Upper lobe of left lung (tissue), 6 donors: Measurements from ENCODE around the gene GABRB2. TPM values are rescaled to one million over a fixed set of nuclear protein-coding genes. Genes with fewer than 3 reads are reported as not detected.

Experiments used
- ATAC-seq, 2 donors: fragments of 200-7000 bp; cut with Tn5 transposase; one replicate each; pipeline ENCODE4 v1.9.1; 2022; ENCODE audit warnings: mild to moderate bottlenecking in 2 of 2, moderate library complexity in 2 of 2; ENCODE audit not compliant: low FRiP score in 2 of 2
- DNase-seq, 2 donors: peaks; one replicate each; pipeline ENCODE4 v3.0.0-alpha.2; 2019 to 2020
- H3K27ac ChIP-seq, 4 donors: fragments of 200-600 bp; sonication (generic); one replicate each; pipeline ENCODE4 v1.5.1; 2016 to 2019
- H3K27me3 ChIP-seq, 4 donors: fragments of 200-600 bp; sonication (generic); one replicate each; pipeline ENCODE4 v1.5.1; 2017 to 2019
- H3K36me3 ChIP-seq, 4 donors: fragments of 200-600 bp; sonication (generic); one replicate each; pipeline ENCODE4 v1.5.1; 2016 to 2019
- H3K4me1 ChIP-seq, 4 donors: fragments of 200-600 bp; sonication (generic); one replicate each; pipeline ENCODE4 v1.5.1; 2018 to 2019
- H3K4me3 ChIP-seq, 4 donors: fragments of 200-600 bp; sonication (generic); one replicate each; pipeline ENCODE4 v1.5.1; 2017 to 2019; ENCODE audit warnings: mild to moderate bottlenecking in 2 of 4, moderate library complexity in 1 of 4
- H3K9me3 ChIP-seq, 4 donors: fragments of 200-600 bp; sonication (generic); one replicate each; pipeline ENCODE4 v1.5.1; 2018 to 2019
- CTCF ChIP-seq, 6 experiments: fragments of 450-650 bp in 4 of 6; fragments of 200-600 bp in 2 of 6; sonication (generic) in 2 of 6; IDR thresholded peaks; one replicate each; pipeline ENCODE4 v1.5.1; 2016 to 2019; ENCODE audit warnings: antibody characterized with exemption in 6 of 6
- EP300 ChIP-seq, 4 donors: sonication (generic); formaldehyde crosslinking; IDR thresholded peaks; one replicate each; pipeline ENCODE4 v1.5.1; 2017; ENCODE audit warnings: antibody characterized with exemption in 4 of 4, control low read depth in 2 of 4
- POLR2A ChIP-seq, 4 donors: fragments of 450-650 bp; IDR thresholded peaks; one replicate each; pipeline ENCODE4 v1.5.1; 2016 to 2017; ENCODE audit warnings: antibody characterized with exemption in 4 of 4, mild to moderate bottlenecking in 2 of 4
- POLR2AphosphoS5 ChIP-seq, 2 donors: sonication (generic); formaldehyde crosslinking; IDR thresholded peaks; one replicate each; pipeline ENCODE4 v1.5.1; 2017; ENCODE audit warnings: antibody characterized with exemption in 2 of 2
- WGBS, 2 donors: methylation state at CpG; one replicate each; pipeline ENCODE4 v1.1.5; 2017 to 2018; 5-methylcytosine and 5-hydroxymethylcytosine counted together
- total RNA-seq, 6 donors: library from RNA; depleted of rRNA in 4 of 6; stranded (reverse); fragments of >200 nt in 4 of 6; gene quantifications; one replicate each; pipeline versions ENCODE4 v1.1.0 to v1.2.1, GENCODE V29; 2016 to 2021
- donor health status: DM: no; HTN: no; CAD: no; lungs with moderate emphysema.
- donor health status: DM: no; HTN: yes; CAD: no; lungs with severe emphysema.

GABRB2 gene
- total RNA-seq, 6 donors from 2014 or later = 0.39 to 1.5 (median 0.63) TPM; not detected in 1

GRCh38 chr5:161544350-161544765 is 2.2 kb downstream of the GABRB2 start:
- H3K27me3 ChIP-seq = peaks cover 0 to 21% (median 8%) of the 10 kb centered on the region in 4 donors
- no peaks in the 10 kb centered on the region for H3K36me3 ChIP-seq
- peak in 1 of 2 donors; percentile 32 for DNase-seq
- peak in 1 of 2 donors; percentile 65 for ATAC-seq
- no peak overlapping the region for H3K4me3 ChIP-seq
- WGBS, 2 donors = 3 to 12% methylated on average over 5 to 7 of the region's 7 CpGs
- peaks cover 7 to 29% (median 19%) of the 10 kb centered on the region in 4 donors for H3K4me1 ChIP-seq
- no peaks in the 10 kb centered on the region for H3K9me3 ChIP-seq
- H3K27ac ChIP-seq = no peak overlapping the region
- TF ChIP-seq POLR2A (IDR thresholded peaks at IDR 0.05) (no peak), CTCF (IDR thresholded peaks at IDR 0.05) (peak in 5 of 6 experiments; percentile 50 to 57 (median 53)), EP300 (IDR thresholded peaks at IDR 0.05) (no peak)

GRCh38 chr5:161539016-161539415 is 7.5 kb downstream of the GABRB2 start:
- H3K9me3 ChIP-seq = no peaks in the 10 kb centered on the region
- DNase-seq (no peak), ATAC-seq (no peak)
- 45 to 46% methylated on average over 1 of the region's 1 CpG for WGBS, 2 donors
- H3K4me3 ChIP-seq = no peak overlapping the region
- H3K27ac ChIP-seq = no peak overlapping the region
- TF ChIP-seq EP300 (IDR thresholded peaks at IDR 0.05) (no peak), POLR2AphosphoS5 (IDR thresholded peaks at IDR 0.05) (no peak), CTCF (IDR thresholded peaks at IDR 0.05) (no peak), POLR2A (IDR thresholded peaks at IDR 0.05) (no peak)
- no peaks in the 10 kb centered on the region for H3K27me3 ChIP-seq
- no peaks in the 10 kb centered on the region for H3K4me1 ChIP-seq
- H3K36me3 ChIP-seq = no peaks in the 10 kb centered on the region

- H3K4me3 ChIP-seq = no peak overlapping the region
- H3K4me1 ChIP-seq = no peaks in the 10 kb centered on the region
- H3K27me3 ChIP-seq = no peaks in the 10 kb centered on the region
- H3K27ac ChIP-seq = no peak overlapping the region
- no peak for DNase-seq
- WGBS, 2 donors = 72 to 75% methylated on average over 2 of the region's 2 CpGs
- TF ChIP-seq POLR2AphosphoS5 (IDR thresholded peaks at IDR 0.05) (no peak), EP300 (IDR thresholded peaks at IDR 0.05) (no peak), POLR2A (IDR thresholded peaks at IDR 0.05) (no peak), CTCF (IDR thresholded peaks at IDR 0.05) (no peak)
- no peaks in the 10 kb centered on the region for H3K9me3 ChIP-seq
- H3K36me3 ChIP-seq = no peaks in the 10 kb centered on the region
- no peak for ATAC-seq
Observed at GRCh38 chr5:161535762-161536161, 10.8 kb downstream of the GABRB2 start.

GRCh38 chr5:161530700-161531099 is 15.8 kb downstream of the GABRB2 start:
- H3K36me3 ChIP-seq = no peaks in the 10 kb centered on the region

More at GRCh38 chr5:161530700-161531099, 15.8 kb downstream of the GABRB2 start:
- TF ChIP-seq CTCF (IDR thresholded peaks at IDR 0.05) (no peak), EP300 (IDR thresholded peaks at IDR 0.05) (no peak), POLR2A (IDR thresholded peaks at IDR 0.05) (no peak), POLR2AphosphoS5 (IDR thresholded peaks at IDR 0.05) (no peak)
- Histone ChIP-seq H3K27ac (no peak overlapping the region), H3K9me3 (no peaks in the 10 kb centered on the region), H3K4me1 (no peaks in the 10 kb centered on the region), H3K4me3 (no peak overlapping the region), H3K27me3 (no peaks in the 10 kb centered on the region)
- DNase-seq = no peak
- ATAC-seq = no peak
- WGBS, 2 donors = 38 to 47% methylated on average over 2 of the region's 2 CpGs
